SJCRH30 (cell line): Measurements from ENCODE around the gene MYRIP. TPM values are rescaled to one million over a fixed set of nuclear protein-coding genes. Genes with fewer than 3 reads are reported as not detected.

Experiments used
- DNase-seq, 2 experiments: peaks; one replicate each; pipeline ENCODE4 v3.0.0-alpha.2; 2015 to 2020
- H3K27ac ChIP-seq: fragments of 250-450 bp; sonication (Bioruptor Pico); 2 replicates; pipeline ENCODE4 v1.5.1; 2020; ENCODE audit warnings: mild to moderate bottlenecking, moderate library complexity
- H3K27me3 ChIP-seq: fragments of 250-450 bp; sonication (Bioruptor Pico); 2 replicates; pipeline ENCODE4 v1.5.1; 2020; ENCODE audit warnings: mild to moderate bottlenecking, moderate library complexity
- H3K36me3 ChIP-seq: fragments of 250-450 bp; sonication (Bioruptor Pico); 2 replicates; pipeline ENCODE4 v1.5.1; 2020; ENCODE audit warnings: mild to moderate bottlenecking, moderate library complexity
- H3K4me1 ChIP-seq: fragments of 250-450 bp; sonication (Bioruptor Pico); 2 replicates; pipeline ENCODE4 v1.5.1; 2020; ENCODE audit warnings: mild to moderate bottlenecking, moderate library complexity
- H3K4me3 ChIP-seq: fragments of 250-450 bp; sonication (Bioruptor Pico); 2 replicates; pipeline ENCODE4 v1.5.1; 2020; ENCODE audit warnings: mild to moderate bottlenecking, moderate library complexity
- H3K9me3 ChIP-seq: fragments of 250-450 bp; sonication (Bioruptor Pico); replicated peaks from 2 replicates; pipeline ENCODE4 v1.5.1; 2020; ENCODE audit warnings: mild to moderate bottlenecking, moderate library complexity
- total RNA-seq: library from RNA; depleted of rRNA; stranded (reverse); fragments of >200 nt; shearing (Covaris generic); gene quantifications from 2 replicates; pipeline ENCODE4 v1.2.3, GENCODE V29; 2014

MYRIP gene
- total RNA-seq, 1 experiment from 2014 or later: not detected

DNA sequence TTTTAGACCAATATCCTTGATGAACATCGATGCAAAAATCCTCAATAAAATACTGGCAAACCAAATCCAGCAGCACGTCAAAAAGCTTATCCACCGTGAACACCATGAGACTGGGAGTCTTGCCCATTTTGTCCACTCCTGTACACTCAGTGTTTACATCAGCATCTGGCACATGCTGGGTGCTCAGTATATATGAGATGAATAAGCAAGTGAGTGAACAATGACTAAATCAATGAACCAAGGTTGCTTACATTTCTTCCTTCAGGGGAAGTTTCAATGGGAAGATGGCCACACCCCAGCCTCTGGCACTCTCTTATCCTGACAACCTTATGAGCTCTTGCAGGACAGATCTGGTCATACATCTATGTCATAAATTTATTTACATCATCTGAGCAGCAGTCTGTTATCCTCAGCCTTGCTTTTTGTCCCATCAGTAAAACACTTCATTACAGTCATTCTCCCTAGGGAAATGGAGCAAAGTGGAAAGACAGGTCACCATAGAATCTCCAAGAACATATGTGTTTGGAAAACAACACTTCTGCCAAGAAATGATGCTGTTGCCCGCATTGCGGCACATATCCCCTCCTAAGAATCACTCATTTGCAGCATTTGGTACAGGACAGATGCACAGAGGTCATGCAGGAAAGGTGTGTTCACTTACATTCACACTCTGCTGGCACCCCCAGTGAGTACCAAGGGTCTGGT is 328.3 kb downstream of the MYRIP start:
- Histone ChIP-seq H3K4me1 (no peaks in the 10 kb centered on the region), H3K9me3 (no peaks in the 10 kb centered on the region), H3K27me3 (no peaks in the 10 kb centered on the region), H3K4me3 (no peak overlapping the region), H3K27ac (no peak overlapping the region), H3K36me3 (no peaks in the 10 kb centered on the region)
- DNase-seq: no peak

DNA sequence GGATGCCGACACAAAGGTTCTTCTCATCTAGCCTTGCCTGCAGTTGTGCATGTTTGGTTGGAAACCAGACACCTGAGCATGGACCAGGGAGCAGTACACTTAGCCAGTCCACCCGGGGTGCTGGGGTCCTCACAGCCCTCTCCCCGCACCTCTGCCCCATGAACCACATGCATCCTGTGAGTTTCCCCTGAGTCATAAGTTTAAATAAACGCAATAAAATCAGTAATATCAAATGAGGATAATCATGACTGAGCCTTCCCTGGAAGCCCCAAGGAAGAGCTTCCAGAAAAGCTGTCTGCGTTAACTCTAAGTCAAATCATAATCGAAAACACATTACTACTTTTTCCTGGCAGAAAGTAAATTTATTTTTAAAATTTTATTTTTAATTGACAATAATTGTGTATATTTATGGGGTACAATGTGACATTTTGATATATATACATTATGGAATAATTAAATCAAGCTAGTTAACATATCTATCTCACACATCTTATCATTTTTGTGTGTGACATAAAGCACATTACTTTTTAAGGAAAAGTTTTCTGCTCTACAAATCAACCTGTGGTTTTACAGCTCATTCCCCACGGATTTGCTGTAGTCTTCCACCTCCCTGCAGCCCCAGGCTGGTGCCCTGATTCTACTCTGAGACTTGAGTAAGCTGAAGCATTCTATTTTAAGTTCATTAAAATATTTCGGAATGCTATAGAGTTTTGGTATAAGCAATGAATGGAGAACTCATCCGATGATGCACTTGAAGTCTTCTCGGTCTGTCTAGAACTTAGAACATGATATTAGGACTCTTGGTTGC is 334.1 kb downstream of the MYRIP start:
- no peak for DNase-seq
- Histone ChIP-seq H3K4me3 (no peak overlapping the region), H3K4me1 (no peaks in the 10 kb centered on the region), H3K27ac (no peak overlapping the region), H3K27me3 (no peaks in the 10 kb centered on the region), H3K9me3 (no peaks in the 10 kb centered on the region), H3K36me3 (no peaks in the 10 kb centered on the region)

DNA sequence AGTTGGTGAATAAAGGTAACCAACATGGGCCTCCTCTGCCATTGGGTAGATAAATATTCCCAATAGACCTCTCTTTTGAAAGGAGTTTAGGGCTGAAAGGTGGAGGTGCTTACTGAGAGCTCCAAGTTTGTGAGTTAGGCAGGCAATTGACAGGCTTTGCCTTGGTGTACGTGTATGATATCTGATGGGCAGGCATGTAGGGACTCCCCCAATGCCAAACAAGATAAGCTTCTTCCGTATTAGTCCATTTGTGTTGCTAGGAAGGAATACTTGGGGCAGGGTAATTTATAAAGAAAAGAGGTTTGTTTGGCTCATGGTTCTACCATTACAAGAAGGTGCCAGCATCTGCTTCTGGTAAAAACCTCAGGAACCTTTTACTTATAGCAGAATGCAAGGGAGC is 339.4 kb downstream of the MYRIP start:
- DNase-seq: no peak
- Histone ChIP-seq H3K36me3 (no peaks in the 10 kb centered on the region), H3K4me3 (no peak overlapping the region), H3K27me3 (no peaks in the 10 kb centered on the region), H3K4me1 (no peaks in the 10 kb centered on the region), H3K9me3 (no peaks in the 10 kb centered on the region), H3K27ac (no peak overlapping the region)

- no peaks in the 10 kb centered on the region for H3K27me3 ChIP-seq
- no peak for DNase-seq
- no peak overlapping the region for H3K27ac ChIP-seq
- no peaks in the 10 kb centered on the region for H3K9me3 ChIP-seq
- H3K4me1 ChIP-seq: no peaks in the 10 kb centered on the region
- no peaks in the 10 kb centered on the region for H3K36me3 ChIP-seq
- no peak overlapping the region for H3K4me3 ChIP-seq
Observed at GRCh38 chr3:40152482-40153133, 343.2 kb downstream of the MYRIP start.

DNA sequence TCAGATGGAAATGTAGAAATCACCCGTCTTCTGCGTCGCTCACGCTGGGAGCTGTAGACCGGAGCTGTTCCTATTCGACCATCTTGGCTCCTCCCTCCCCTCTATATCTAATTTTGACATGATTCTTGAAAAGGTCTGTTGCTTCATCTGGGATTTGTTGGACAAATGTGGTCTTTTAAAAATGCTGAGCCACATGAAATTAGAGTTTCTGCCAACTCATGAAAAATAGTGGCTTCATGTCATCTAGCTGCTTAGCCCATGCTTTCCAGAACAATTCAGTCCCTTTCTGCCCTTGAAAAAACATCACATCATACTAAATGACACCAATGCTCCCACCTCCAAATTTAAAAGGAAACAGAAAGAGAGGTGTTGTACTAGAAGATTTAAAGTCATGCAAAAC is 351.5 kb downstream of the MYRIP start:
- Histone ChIP-seq H3K27me3 (no peaks in the 10 kb centered on the region), H3K9me3 (no peaks in the 10 kb centered on the region), H3K4me3 (no peak overlapping the region), H3K36me3 (no peaks in the 10 kb centered on the region), H3K27ac (no peak overlapping the region), H3K4me1 (no peaks in the 10 kb centered on the region)
- DNase-seq: no peak

- H3K36me3 ChIP-seq: no peaks in the 10 kb centered on the region
- no peak for DNase-seq
- H3K4me3 ChIP-seq: no peak overlapping the region
Observed at GRCh38 chr3:40162616-40163015, 353.2 kb downstream of the MYRIP start.

DNA sequence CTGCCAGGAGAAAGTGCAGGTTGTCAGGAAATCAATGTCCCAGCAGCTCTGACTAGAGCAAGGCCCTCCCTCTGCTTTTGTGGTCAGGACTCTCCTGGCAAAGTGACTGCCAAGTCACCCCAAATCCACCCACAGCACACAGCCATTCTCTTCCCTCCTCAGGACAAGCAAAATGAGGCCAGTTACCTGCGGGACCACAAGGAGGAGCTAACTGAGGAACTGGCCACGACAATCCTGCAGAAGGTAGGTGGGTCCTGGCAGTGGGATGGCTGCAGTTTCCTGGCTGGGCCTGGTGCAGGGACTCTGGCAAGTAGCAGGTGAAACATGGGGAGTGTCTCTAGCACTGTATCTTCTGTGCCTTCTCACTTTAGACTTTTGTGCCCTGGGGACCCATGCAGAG is 357.6 kb downstream of the MYRIP start:
- H3K27me3 ChIP-seq: no peaks in the 10 kb centered on the region
- no peak overlapping the region for H3K4me3 ChIP-seq
- H3K9me3 ChIP-seq: no peaks in the 10 kb centered on the region
- no peaks in the 10 kb centered on the region for H3K4me1 ChIP-seq
- no peak overlapping the region for H3K27ac ChIP-seq
- DNase-seq: no peak
- no peaks in the 10 kb centered on the region for H3K36me3 ChIP-seq

More at GRCh38 chr3:40162616-40163015, 353.2 kb downstream of the MYRIP start:
- Histone ChIP-seq H3K27me3 (no peaks in the 10 kb centered on the region), H3K27ac (no peak overlapping the region), H3K9me3 (no peaks in the 10 kb centered on the region), H3K4me1 (no peaks in the 10 kb centered on the region)

GRCh38 chr3:40167958-40168357 is 358.5 kb downstream of the MYRIP start:
- Histone ChIP-seq H3K27me3 (no peaks in the 10 kb centered on the region), H3K36me3 (no peaks in the 10 kb centered on the region), H3K4me3 (no peak overlapping the region), H3K27ac (no peak overlapping the region), H3K4me1 (no peaks in the 10 kb centered on the region), H3K9me3 (no peaks in the 10 kb centered on the region)
- no peak for DNase-seq

- H3K9me3 ChIP-seq: no peaks in the 10 kb centered on the region
- H3K36me3 ChIP-seq: no peaks in the 10 kb centered on the region
- H3K4me1 ChIP-seq: no peaks in the 10 kb centered on the region
- no peaks in the 10 kb centered on the region for H3K27me3 ChIP-seq
- no peak for DNase-seq
- no peak overlapping the region for H3K27ac ChIP-seq
- no peak overlapping the region for H3K4me3 ChIP-seq
Observed at GRCh38 chr3:40169983-40170382, 360.6 kb downstream of the MYRIP start.

GRCh38 chr3:40170395-40170794 is 361.0 kb downstream of the MYRIP start:
- no peak overlapping the region for H3K27ac ChIP-seq
- no peak for DNase-seq
- H3K9me3 ChIP-seq: no peaks in the 10 kb centered on the region
- H3K36me3 ChIP-seq: no peaks in the 10 kb centered on the region
- H3K27me3 ChIP-seq: no peaks in the 10 kb centered on the region
- H3K4me1 ChIP-seq: no peaks in the 10 kb centered on the region
- no peak overlapping the region for H3K4me3 ChIP-seq

- no peak for DNase-seq
- Histone ChIP-seq H3K4me1 (no peaks in the 10 kb centered on the region), H3K27me3 (no peaks in the 10 kb centered on the region), H3K4me3 (no peak overlapping the region), H3K36me3 (no peaks in the 10 kb centered on the region), H3K9me3 (no peaks in the 10 kb centered on the region), H3K27ac (no peak overlapping the region)
Observed at GRCh38 chr3:40172560-40172959, 363.2 kb downstream of the MYRIP start.

GRCh38 chr3:40173227-40173721 is 363.9 kb downstream of the MYRIP start:
- DNase-seq: no peak

DNA sequence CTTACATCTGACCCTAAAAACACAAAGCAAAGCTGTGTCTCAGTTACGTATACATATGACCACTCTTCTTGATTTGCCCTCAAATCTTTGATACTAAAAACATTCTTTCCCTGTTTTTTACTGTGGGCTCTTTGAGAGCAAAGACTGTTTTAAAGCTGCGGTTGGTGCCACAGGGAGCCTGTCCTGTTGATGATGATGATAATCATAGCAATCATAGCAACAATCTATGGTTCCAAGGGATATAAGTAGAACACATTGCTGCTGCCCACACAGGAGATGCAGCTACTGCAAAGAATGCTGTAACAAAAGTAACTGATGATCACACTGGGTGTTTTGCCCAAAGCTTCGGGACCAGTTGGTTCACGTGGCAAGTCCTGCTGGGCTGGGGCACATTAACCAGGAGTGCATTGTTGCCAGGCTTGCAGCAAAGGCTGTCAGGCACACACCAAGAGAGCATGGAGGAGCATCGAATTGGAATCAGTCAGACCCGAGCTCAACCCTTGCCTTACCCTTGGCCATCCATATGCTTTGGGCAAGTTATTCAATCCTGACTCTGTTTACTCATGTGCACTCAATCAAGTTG is 368.7 kb downstream of the MYRIP start:
- no peaks in the 10 kb centered on the region for H3K27me3 ChIP-seq
- no peak for DNase-seq
- no peak overlapping the region for H3K4me3 ChIP-seq
- no peaks in the 10 kb centered on the region for H3K36me3 ChIP-seq
- no peaks in the 10 kb centered on the region for H3K4me1 ChIP-seq
- H3K27ac ChIP-seq: no peak overlapping the region
- no peaks in the 10 kb centered on the region for H3K9me3 ChIP-seq

More at GRCh38 chr3:40173227-40173721, 363.9 kb downstream of the MYRIP start:
- Histone ChIP-seq H3K9me3 (no peaks in the 10 kb centered on the region), H3K4me1 (no peaks in the 10 kb centered on the region), H3K36me3 (no peaks in the 10 kb centered on the region), H3K27me3 (no peaks in the 10 kb centered on the region), H3K27ac (no peak overlapping the region), H3K4me3 (no peak overlapping the region)

DNA sequence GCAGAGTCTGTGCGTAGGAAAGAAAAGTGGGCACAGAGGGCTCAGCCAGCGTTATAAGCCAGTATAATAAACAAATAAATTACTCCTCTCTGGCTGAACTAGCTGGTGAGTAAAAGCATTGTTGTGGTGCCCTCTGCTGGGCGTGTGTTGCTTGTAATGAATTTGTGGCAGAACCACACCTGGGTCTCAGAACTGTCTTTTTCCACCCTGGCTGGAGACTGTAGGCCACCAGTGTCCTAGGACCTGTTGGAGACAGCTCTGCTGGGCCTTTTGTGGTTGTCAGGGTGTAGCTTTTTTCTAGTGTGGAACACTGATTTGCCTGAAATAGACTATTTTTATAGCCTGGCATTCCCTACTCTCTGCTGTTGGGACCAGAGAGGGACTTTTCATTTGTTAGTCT is 369.6 kb downstream of the MYRIP start:
- no peak overlapping the region for H3K27ac ChIP-seq
- H3K27me3 ChIP-seq: no peaks in the 10 kb centered on the region
- DNase-seq: peak; percentile 26 to 54
- no peaks in the 10 kb centered on the region for H3K9me3 ChIP-seq
- no peaks in the 10 kb centered on the region for H3K36me3 ChIP-seq
- H3K4me1 ChIP-seq: no peaks in the 10 kb centered on the region
- H3K4me3 ChIP-seq: no peak overlapping the region

DNA sequence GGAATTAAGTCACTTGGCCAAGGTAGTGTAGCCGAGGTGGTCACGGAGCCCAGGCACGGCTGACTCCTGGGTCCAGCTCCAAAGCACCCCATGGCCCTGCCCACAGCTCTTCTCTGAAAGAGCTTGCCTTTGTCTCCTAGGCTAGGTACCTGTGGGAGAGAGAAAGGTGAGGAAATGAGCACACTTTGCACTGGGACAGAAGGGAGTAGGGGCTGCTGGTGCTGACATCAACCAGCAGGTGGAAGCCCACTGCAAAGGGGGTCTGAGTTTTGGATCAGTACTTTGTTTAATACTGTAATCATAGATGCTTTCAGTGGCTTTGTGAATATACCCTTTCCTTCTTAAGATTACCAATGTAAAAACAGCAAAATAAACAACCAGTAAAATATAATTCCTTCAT is 371.8 kb downstream of the MYRIP start:
- Histone ChIP-seq H3K4me1 (no peaks in the 10 kb centered on the region), H3K27me3 (no peaks in the 10 kb centered on the region), H3K36me3 (no peaks in the 10 kb centered on the region), H3K27ac (no peak overlapping the region), H3K4me3 (no peak overlapping the region), H3K9me3 (no peaks in the 10 kb centered on the region)
- DNase-seq: no peak
